GM12801 (cell line): ENCODE measurements around the gene DRAM1.

ENCODE experiments used
- CTCF ChIP-seq: IDR thresholded peaks from one replicate; pipeline ENCODE4 v1.5.1; 2011; ENCODE audit warnings: control low read depth; ENCODE audit not compliant: insufficient read length; ENCODE audit errors: extremely low read depth

DRAM1 gene

DNA sequence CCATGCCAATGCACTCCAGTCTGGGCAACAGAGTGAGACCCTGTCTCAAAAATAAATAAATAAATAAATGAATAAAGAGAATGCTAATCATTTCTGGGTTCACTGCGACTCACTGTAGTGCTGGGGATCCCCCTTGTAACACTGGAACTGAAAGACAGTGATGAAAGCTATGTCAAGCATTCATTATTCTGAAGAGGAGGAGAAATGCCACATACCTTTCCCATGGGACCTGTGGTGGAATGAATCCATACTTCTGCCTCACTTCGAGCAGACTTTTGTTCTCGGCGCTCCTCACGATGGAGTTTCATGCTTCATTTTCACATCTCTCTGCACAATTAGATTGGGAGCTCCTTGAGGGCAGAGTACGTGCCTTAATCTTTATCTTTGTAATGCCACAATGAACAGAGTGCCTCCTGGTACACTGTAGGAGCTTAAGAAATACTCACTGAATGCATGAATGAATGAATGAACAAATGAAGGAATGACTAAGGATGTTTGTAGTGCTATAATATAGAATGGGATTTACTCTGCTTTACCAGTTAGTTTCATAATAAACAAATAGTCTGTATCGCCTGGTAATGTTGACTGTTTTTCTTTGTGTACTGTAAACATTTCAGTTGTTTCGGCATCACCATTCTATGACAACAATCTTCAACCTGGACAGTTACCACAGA is 45.8 kb downstream of the DRAM1 start:
- no peak for TF ChIP-seq CTCF

GRCh38 chr12:101924618-101925017 is 47.2 kb downstream of the DRAM1 start:
- no peak for TF ChIP-seq CTCF

DNA sequence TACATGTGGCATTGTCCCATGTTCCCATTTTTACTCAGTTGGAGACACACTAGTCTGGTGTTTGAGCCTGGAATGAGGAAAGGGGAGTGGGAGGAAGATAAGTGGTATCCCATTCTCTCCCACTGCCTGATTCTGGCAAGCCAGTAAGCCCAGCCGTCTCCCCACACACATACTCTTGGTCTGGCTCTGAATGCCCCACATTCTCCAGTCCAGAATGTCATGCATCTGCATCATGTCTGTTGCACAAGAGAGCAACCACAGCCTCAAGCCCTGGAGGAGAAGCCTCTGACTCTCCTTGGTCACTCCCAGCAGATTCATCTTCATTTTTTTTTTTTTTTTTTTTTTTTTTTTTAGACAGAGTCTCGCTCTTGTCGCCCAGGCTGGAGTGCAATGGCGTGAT is 48.0 kb downstream of the DRAM1 start:
- no peak for TF ChIP-seq CTCF

GRCh38 chr12:101925935-101926334 is 48.6 kb downstream of the DRAM1 start:
- TF ChIP-seq CTCF: no peak

DNA sequence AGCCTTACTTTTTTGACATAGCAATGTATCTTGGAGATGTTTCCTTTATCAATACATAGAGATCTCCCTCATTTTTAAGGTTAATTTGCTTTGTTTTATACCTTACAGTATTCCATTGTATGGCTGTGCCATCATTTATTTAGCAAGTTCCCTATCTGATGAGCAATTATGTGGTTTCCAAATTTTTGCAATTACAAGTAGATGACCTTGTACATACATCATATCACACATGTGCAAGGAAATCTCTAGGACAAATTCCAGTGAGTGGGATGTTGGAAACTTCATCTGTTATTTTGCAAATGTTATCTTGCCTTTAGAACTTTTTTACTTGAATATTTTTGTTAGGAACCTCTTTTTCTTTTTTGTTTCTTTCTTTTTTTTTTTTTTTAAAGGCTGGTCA is 49.7 kb downstream of the DRAM1 start:
- TF ChIP-seq CTCF: no peak

DNA sequence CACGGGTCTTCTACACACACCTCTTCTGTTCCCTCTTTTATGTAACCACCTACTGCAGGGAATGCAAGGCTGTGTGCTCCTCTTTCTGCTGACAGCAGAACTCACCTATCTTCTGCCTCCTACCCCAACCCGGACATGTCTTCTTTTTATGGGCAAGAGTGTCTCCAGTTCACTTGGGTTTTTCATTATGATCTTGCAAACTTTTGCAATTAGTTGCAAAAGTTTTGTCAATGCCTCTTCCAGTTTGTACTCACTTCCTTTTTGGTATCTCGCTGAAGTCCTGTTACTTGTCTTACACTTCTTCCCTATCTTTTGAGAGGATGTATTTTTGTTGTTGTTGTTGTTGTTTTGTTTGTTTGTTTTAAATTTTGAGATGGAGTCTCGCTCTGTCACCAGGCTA is 50.6 kb downstream of the DRAM1 start:
- no peak for TF ChIP-seq CTCF

GRCh38 chr12:101928556-101928955 is 51.2 kb downstream of the DRAM1 start:
- no peak for TF ChIP-seq CTCF
